Measurements from ENCODE around the gene PPP1R2B.

- TF ChIP-seq ZFP30 (CRISPR knock-in tag; IDR thresholded peaks at IDR 0.05), result no peak
- no peak for TF ChIP-seq CREB5 (CRISPR knock-in tag; IDR thresholded peaks at IDR 0.05; ENCODE audit: low read depth)
Observed at GRCh38 chr5:156824241-156824640, 25.9 kb upstream of the PPP1R2B start.
